BLaER1 (cell line): ENCODE measurements around the gene USP3.
A peak's percentile ranks its signal among the peaks of the same experiment; 100 is the strongest.

ENCODE experiments used
- H3K27ac ChIP-seq: shearing (Covaris generic); formaldehyde crosslinking; 2 replicates; pipeline ENCODE4 v1.8.1; 2022
- H3K27me3 ChIP-seq: shearing (Covaris generic); formaldehyde crosslinking; 2 replicates; pipeline ENCODE4 v1.8.1; 2022
- H3K36me3 ChIP-seq: shearing (Covaris generic); formaldehyde crosslinking; 2 replicates; pipeline ENCODE4 v1.8.1; 2022
- H3K4me1 ChIP-seq: shearing (Covaris generic); formaldehyde crosslinking; 2 replicates; pipeline ENCODE4 v1.8.1; 2022
- H3K4me2 ChIP-seq: shearing (Covaris generic); formaldehyde crosslinking; 2 replicates; pipeline ENCODE4 v1.8.1; 2022
- H3K4me3 ChIP-seq: shearing (Covaris generic); formaldehyde crosslinking; 2 replicates; pipeline ENCODE4 v1.8.1; 2022
- H3K9ac ChIP-seq: shearing (Covaris generic); formaldehyde crosslinking; 2 replicates; pipeline ENCODE4 v1.8.1; 2022
- H3K9me3 ChIP-seq: shearing (Covaris generic); formaldehyde crosslinking; 2 replicates; pipeline ENCODE4 v1.8.1; 2022
- H4K20me1 ChIP-seq: shearing (Covaris generic); formaldehyde crosslinking; 2 replicates; pipeline ENCODE4 v1.8.1; 2022
- Cebpa-rat ChIP-seq: shearing (Covaris generic); IDR thresholded peaks from 2 replicates; pipeline ENCODE4 v1.8.1; 2022

The USP3 gene

DNA sequence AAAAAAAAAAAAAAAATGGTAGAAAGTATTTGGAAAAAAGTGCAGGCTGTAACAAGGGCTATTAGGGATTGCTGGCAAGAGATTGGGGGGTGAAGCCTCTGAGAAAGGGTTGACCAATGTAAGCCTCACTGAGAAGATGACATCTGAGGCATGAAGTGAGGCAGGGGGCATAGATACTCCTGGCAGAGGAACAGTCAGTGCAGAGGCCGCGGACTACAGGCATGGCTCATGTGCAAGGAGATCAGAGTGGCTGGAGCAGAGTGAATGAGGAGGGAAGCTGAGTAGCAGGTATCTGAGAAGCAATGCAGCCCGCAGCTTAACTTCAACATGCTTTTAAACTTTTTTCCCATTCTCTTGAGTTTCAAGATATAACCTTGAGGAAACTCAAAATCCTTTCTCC, 98.2 kb downstream of the USP3 start:
- H3K4me3 ChIP-seq: no peak overlapping the region
- peaks cover 59% of the 10 kb centered on the region for H3K4me1 ChIP-seq
- peaks cover 4% of the 10 kb centered on the region for H3K36me3 ChIP-seq
- TF ChIP-seq Cebpa-rat: no peak
- no peaks in the 10 kb centered on the region for H3K27me3 ChIP-seq
- H3K9me3 ChIP-seq: no peaks in the 10 kb centered on the region
- H3K4me2 ChIP-seq: peak overlapping the region; percentile 98
- H4K20me1 ChIP-seq: no peaks in the 10 kb centered on the region
- no peak overlapping the region for H3K9ac ChIP-seq
- H3K27ac ChIP-seq: no peak overlapping the region

DNA sequence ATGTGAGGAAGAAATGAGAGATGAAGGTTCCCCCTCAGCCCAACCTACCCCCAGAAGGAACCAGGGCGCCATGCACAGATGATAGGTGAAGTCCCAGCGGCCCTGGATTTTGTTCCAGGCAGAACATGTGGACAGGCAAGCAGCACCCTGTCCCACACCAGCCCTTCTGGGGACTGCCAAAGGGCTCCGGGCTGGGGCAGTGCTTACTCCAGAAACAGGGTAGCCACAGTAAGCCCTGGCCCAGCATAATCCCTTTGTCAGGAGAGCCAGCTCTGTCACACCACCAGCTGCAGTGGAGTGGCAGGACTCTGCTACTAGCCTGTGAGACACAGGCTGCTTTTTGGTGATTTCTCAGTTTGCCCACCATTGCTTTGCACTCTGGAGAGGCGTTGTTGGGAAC, 99.1 kb downstream of the USP3 start:
- Histone ChIP-seq H3K4me1 (peaks cover 59% of the 10 kb centered on the region), H3K9ac (peak overlapping the region; percentile 3; the same call in 1 of the 2 replicates), H4K20me1 (no peaks in the 10 kb centered on the region), H3K4me2 (peak overlapping the region; percentile 98), H3K4me3 (no peak overlapping the region), H3K27ac (no peak overlapping the region), H3K36me3 (peaks cover 14% of the 10 kb centered on the region), H3K27me3 (no peaks in the 10 kb centered on the region), H3K9me3 (no peaks in the 10 kb centered on the region)
- no peak for TF ChIP-seq Cebpa-rat

DNA sequence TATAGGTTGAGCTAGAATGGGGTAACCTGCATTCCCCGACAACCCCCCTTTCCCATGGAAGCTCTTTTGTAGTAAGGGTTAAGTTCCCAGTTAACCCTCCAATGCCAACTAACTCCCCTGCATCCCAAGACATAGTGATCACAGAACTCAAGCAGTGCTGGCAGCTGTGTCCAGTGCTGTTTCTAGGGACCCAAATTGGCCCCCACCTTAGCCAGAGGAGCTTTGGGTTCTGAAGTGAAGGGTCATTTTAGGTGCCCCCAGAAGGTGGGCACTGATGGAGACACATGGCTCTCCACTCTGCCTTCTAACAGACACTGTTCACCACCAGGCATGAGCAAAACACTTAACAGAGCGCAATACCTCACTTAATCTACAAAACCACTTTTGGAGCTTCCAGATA, 99.9 kb downstream of the USP3 start:
- TF ChIP-seq Cebpa-rat: no peak
- Histone ChIP-seq H3K9ac (no peak overlapping the region), H3K9me3 (no peaks in the 10 kb centered on the region)

DNA sequence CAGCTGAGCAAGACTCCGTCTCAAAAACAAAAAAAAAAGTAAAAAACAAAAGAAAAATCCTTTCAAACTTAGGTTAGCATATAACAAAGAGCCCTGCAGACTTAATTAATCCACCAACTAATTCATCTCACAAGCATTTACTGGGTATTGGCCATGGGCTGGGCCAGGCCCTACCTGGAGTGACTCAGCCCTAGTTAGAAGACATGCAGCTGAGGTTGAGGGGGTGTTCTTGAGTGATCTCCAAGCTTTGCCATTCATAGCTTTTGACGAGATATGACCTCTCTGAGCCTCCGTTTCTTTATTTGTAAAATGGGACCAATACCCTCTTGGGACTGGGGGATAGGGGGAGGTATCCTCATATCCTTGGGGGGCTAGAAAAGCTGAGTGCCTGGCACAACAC, 100.6 kb downstream of the USP3 start:
- Histone ChIP-seq H3K27ac (peak overlapping the region; percentile 83; the same call in 1 of the 2 replicates), H3K27me3 (no peaks in the 10 kb centered on the region), H3K9me3 (no peaks in the 10 kb centered on the region), H3K9ac (no peak overlapping the region), H3K4me1 (peaks cover 50% of the 10 kb centered on the region), H3K36me3 (peaks cover 25% of the 10 kb centered on the region), H3K4me2 (peak overlapping the region; percentile 69; the same call in 1 of the 2 replicates), H4K20me1 (no peaks in the 10 kb centered on the region), H3K4me3 (no peak overlapping the region)
- no peak for TF ChIP-seq Cebpa-rat

More for the DNA sequence above, 99.9 kb downstream of the USP3 start:
- Histone ChIP-seq H4K20me1 (no peaks in the 10 kb centered on the region), H3K27ac (no peak overlapping the region), H3K4me1 (peaks cover 53% of the 10 kb centered on the region), H3K27me3 (no peaks in the 10 kb centered on the region), H3K36me3 (peaks cover 20% of the 10 kb centered on the region), H3K4me2 (no peak overlapping the region), H3K4me3 (no peak overlapping the region)

DNA sequence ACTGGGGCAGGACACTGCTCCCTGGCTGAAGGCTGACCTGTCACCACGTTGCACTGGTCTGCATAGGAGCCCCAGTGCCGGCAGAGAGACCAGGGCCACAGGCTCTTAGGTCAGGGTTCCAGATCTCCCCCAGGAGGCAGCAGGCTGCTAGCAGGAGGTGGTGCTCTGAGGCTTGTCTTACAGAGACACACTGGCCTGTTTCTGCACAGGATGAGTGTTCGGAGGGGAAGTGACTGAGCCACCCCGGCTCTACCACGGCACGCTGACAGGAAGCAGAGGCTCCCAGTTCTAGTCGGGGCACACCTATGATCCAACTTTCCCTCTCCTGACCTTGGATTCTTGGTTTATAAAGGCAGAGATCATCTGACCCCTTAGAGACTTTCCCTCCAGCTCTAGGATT, 101.4 kb downstream of the USP3 start:
- Histone ChIP-seq H3K36me3 (peaks cover 25% of the 10 kb centered on the region), H3K27me3 (no peaks in the 10 kb centered on the region), H3K9ac (peak overlapping the region; percentile 61), H3K9me3 (no peaks in the 10 kb centered on the region), H3K4me3 (no peak overlapping the region), H4K20me1 (no peaks in the 10 kb centered on the region), H3K27ac (peak overlapping the region; percentile 83), H3K4me2 (peak overlapping the region; percentile 69), H3K4me1 (peaks cover 55% of the 10 kb centered on the region)
- TF ChIP-seq Cebpa-rat: no peak

DNA sequence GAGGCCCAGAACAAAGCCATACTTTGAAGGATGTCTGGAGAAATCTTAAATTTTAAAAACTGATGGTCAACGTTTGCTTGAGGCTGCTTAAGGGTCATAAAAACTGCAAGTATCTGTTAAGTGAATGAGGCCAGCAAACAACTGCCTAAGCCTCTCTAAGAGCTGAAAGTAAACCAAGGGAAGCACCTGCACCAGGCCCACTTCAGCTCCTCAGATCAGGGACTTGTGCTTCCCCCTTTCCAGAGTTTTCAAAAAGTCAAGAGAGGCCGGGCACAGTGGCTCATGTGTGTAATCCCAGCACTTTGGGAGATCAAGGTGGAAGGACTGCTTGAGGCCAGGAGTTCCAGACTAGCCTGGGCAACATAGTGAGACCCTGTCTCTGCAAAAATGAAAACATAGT, 101.9 kb downstream of the USP3 start:
- Histone ChIP-seq H3K27me3 (no peaks in the 10 kb centered on the region), H3K27ac (peak overlapping the region; percentile 83), H3K9me3 (no peaks in the 10 kb centered on the region), H3K9ac (peak overlapping the region; percentile 61), H3K4me3 (no peak overlapping the region), H4K20me1 (no peaks in the 10 kb centered on the region), H3K4me1 (peaks cover 60% of the 10 kb centered on the region), H3K36me3 (peaks cover 28% of the 10 kb centered on the region), H3K4me2 (peak overlapping the region; percentile 69)
- TF ChIP-seq Cebpa-rat: no peak

DNA sequence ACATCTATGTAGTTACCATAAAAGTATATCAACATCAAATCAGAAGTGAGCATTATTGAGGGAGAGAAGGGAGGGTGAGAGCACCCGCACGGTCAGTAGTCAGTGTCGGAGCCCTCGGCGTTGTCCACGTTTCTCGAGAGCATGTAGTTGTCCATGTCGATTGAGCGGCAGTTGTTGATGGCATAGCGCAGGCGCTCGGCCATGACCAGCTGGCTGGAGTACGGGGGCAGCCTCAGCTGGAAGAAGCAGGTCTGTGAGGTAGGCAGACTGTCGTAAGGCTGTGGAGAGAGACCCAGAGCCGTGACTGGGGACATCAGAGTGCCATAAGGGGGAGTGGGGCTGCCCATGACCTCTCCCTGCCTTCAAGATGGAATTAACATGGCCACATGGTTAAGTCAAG, 104.6 kb downstream of the USP3 start:
- Histone ChIP-seq H3K36me3 (peaks cover 53% of the 10 kb centered on the region), H4K20me1 (no peaks in the 10 kb centered on the region), H3K27me3 (no peaks in the 10 kb centered on the region), H3K4me3 (no peak overlapping the region), H3K27ac (no peak overlapping the region), H3K4me2 (no peak overlapping the region), H3K9ac (no peak overlapping the region), H3K4me1 (peaks cover 39% of the 10 kb centered on the region), H3K9me3 (no peaks in the 10 kb centered on the region)
- no peak for TF ChIP-seq Cebpa-rat

DNA sequence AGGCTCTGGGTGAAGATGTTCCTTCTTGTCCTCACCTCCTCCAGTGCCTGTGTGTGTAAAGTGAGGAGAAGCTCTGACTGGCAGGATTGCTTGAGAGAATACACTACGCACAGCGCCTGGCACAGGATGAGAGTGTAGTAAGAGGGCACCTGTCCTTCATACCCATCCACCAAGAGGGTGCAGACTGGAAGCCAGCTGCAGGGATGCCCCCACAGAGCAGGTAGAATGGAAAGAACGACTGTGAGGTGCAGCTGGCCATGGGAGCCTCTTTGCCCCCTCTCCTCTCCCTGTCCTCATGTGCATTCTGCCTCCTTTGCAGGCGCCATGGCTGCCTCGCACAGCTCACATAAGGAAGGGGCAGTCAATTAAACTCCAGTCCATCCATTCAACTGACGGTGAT, 105.1 kb downstream of the USP3 start:
- Histone ChIP-seq H3K27me3 (no peaks in the 10 kb centered on the region), H3K4me2 (no peak overlapping the region), H3K4me1 (peaks cover 39% of the 10 kb centered on the region), H3K9ac (no peak overlapping the region), H3K36me3 (peaks cover 58% of the 10 kb centered on the region), H4K20me1 (no peaks in the 10 kb centered on the region), H3K9me3 (no peaks in the 10 kb centered on the region), H3K27ac (no peak overlapping the region), H3K4me3 (no peak overlapping the region)
- TF ChIP-seq Cebpa-rat: no peak

DNA sequence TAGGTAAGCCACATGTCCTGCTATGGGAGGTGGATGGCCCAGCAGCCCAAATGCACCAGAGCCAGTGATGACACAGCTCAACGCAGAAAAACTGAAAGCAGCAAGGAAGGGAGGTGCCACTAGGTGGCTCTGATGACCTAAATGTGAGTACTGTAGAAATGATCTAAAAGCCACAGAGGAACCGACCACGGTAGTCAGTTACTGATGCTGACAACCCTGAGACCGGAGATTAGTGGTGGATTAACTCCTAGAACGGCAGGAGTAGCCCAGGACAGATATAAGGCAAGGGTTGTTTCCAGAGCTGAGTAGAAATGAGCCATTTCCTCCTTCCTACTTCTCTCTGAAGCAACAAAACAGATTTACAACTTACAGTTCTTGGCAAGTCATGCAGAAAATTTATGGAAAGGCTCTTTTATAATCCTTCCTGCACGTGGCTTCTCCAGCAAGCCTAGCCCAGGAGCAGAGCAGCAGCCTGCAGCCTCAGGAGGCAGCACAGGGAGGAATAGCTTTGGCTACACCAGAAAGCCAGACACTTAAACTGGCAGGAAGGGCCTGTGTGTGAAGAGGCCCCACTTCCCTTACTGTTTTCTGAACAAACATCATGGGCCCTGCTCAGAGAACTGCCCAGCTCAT, 105.9 kb downstream of the USP3 start:
- Histone ChIP-seq H3K9ac (peak overlapping the region; percentile 70), H3K4me2 (peak overlapping the region; percentile 68), H3K4me3 (no peak overlapping the region), H4K20me1 (no peaks in the 10 kb centered on the region), H3K36me3 (peaks cover 66% of the 10 kb centered on the region), H3K4me1 (peaks cover 35% of the 10 kb centered on the region), H3K27me3 (no peaks in the 10 kb centered on the region), H3K9me3 (no peaks in the 10 kb centered on the region), H3K27ac (peak overlapping the region; percentile 83)
- TF ChIP-seq Cebpa-rat: no peak

DNA sequence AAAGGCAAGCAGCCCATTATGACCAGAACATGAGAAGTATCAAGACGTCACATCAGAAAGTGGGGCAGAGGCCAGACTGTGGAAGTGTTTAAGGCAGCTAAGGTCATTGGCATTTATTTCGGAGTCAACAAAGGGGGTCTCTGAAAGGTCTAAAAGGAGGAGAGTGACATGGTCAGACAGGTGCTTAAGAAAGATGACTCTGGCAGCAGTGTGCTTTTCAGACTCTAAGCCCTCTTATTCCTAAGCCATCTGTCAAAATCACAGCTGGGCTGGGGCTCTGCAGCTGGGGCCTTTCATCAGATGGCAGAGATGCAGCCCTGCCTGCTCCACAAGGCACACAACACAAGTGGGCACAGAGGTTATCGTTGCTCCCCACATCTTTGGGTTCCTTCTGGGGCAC, 106.8 kb downstream of the USP3 start:
- peak overlapping the region; percentile 68; the same call in 1 of the 2 replicates for H3K4me2 ChIP-seq

DNA sequence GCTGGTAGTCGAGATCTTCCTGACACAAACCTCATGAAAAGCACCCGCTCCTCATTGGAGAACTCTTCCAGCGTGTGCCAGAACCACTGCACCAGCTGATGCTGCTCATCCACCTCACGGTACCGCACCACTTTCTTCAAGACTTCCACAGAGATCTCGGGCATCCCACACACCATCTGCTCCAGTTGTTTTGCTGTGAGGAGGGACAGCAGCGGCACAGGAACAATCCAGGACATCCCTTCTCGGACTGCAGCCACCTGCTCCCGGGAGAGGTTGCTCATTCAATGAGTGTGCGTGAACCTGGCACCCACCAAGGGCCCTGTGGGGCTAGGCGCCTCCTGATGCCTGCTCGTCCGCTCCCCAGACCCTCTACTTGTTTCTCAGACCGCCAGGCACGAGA, 107.9 kb downstream of the USP3 start:
- H3K27me3 ChIP-seq: no peaks in the 10 kb centered on the region
- no peak overlapping the region for H3K27ac ChIP-seq
- no peak overlapping the region for H3K9ac ChIP-seq
- no peak overlapping the region for H3K4me3 ChIP-seq
- no peak for TF ChIP-seq Cebpa-rat
- no peaks in the 10 kb centered on the region for H3K9me3 ChIP-seq
- H3K4me1 ChIP-seq: peaks cover 18% of the 10 kb centered on the region
- H3K4me2 ChIP-seq: no peak overlapping the region
- H4K20me1 ChIP-seq: no peaks in the 10 kb centered on the region
- peaks cover 79% of the 10 kb centered on the region for H3K36me3 ChIP-seq

More for the DNA sequence above, 106.8 kb downstream of the USP3 start:
- Histone ChIP-seq H3K27me3 (no peaks in the 10 kb centered on the region), H3K4me3 (no peak overlapping the region), H4K20me1 (no peaks in the 10 kb centered on the region), H3K9ac (peak overlapping the region; percentile 70; the same call in 1 of the 2 replicates), H3K9me3 (no peaks in the 10 kb centered on the region), H3K36me3 (peaks cover 75% of the 10 kb centered on the region), H3K27ac (peak overlapping the region; percentile 83; the same call in 1 of the 2 replicates), H3K4me1 (peaks cover 27% of the 10 kb centered on the region)
- TF ChIP-seq Cebpa-rat: no peak
